ENCODE measurements around the gene KDM7A. TPM values are rescaled to one million over a fixed set of nuclear protein-coding genes. Genes with fewer than 3 reads are reported as not detected.

KDM7A gene
- total RNA-seq, 1 experiment from 2014 or later, result 6.6 TPM

DNA sequence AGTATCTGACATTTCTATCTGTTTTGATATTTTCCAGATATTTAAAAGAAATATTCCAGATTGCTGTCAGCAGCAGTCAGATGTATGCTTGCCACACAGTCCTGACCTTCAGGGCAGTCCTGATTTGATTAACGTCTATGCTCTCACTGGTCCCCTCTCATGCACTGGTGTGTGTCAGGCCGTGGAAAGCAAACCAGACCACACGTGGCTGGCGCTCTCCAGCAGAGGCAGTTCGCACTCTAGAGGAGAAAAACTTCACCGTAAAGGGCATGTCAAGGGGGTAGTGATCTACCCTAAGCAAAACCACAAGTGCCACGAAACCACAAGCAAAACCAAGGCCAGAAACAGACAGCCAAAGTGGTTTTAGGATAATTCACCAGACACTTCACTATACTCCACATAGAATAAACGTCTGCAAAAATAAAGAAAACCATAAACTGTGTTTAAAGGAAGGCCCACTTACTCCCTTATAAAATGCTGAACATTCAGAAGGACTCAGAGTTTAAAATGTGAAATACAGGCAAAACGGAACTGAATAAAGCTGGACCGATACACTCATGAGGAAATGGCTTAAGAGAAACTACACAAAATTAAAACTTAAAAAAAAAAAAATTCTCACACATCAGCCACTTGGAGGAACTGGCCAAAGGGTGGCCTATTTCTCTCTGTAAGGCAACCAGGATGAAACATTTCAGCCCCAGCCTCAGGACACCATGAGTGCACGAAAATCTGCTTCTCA is 140.4 kb downstream of the KDM7A start:
- no peak overlapping the region for H4K91ac ChIP-seq (ENCODE audit: insufficient read length, low read depth, low read length)
- H3K4me2 ChIP-seq (ENCODE audit: insufficient read depth, insufficient read length, low read length), result no peak overlapping the region
- H3K9me3 ChIP-seq (ENCODE audit: control insufficient read depth, low read depth, low read length), result no peaks in the 10 kb centered on the region
- no peaks in the 10 kb centered on the region for H3K23me2 ChIP-seq (ENCODE audit: insufficient read length, low read depth, low read length, poor library complexity, severe bottlenecking)
- H3K4me1 ChIP-seq (ENCODE audit: insufficient read depth, low read length), result no peaks in the 10 kb centered on the region
- DNase-seq, result no peak
- no peak overlapping the region for H3T11ph ChIP-seq (ENCODE audit: low read length)
- H3K9ac ChIP-seq (ENCODE audit: extremely low read depth, insufficient read length, low read length), result no peak overlapping the region
- H3K27me3 ChIP-seq (ENCODE audit: insufficient read depth, low read length), result no peaks in the 10 kb centered on the region
- H3K36me3 Mint-ChIP-seq (ENCODE audit: insufficient read depth in 1 of 3, low read depth in 3 of 3), result peaks cover 0 to 19% (median 0%) of the 10 kb centered on the region in 3 experiments; a peak in 2 of 7 replicates
- H4K20me1 ChIP-seq (ENCODE audit: control insufficient read depth, insufficient read depth, insufficient read length), result no peaks in the 10 kb centered on the region
- no peak overlapping the region for H3K14ac ChIP-seq (ENCODE audit: insufficient read depth, low read length)
- H2BK120ac ChIP-seq (ENCODE audit: low read depth, low read length, poor library complexity, severe bottlenecking), result no peak overlapping the region
- no peak overlapping the region for H2BK15ac ChIP-seq (ENCODE audit: low read depth, low read length)
- H2BK5ac ChIP-seq (ENCODE audit: insufficient read length, low read length), result no peak overlapping the region
- no peak overlapping the region for H3K56ac ChIP-seq (ENCODE audit: insufficient read length, low read depth, low read length)
- H3K27ac ChIP-seq (ENCODE audit: insufficient read length, low read depth, low read length), result no peak overlapping the region
- H2AK5ac ChIP-seq (ENCODE audit: insufficient read length, low read length), result no peak overlapping the region
- H2BK20ac ChIP-seq (ENCODE audit: low read depth, low read length, poor library complexity, severe bottlenecking), result no peak overlapping the region
- no peak overlapping the region for H3K18ac ChIP-seq (ENCODE audit: insufficient read length, low read depth, low read length)
- H4K8ac ChIP-seq (replicated peaks; ENCODE audit: insufficient read length, low read depth, low read length), result no peak overlapping the region
- no peaks in the 10 kb centered on the region for H3K4me1 Mint-ChIP-seq
- H3K4ac ChIP-seq (ENCODE audit: low read depth, low read length), result no peak overlapping the region
- H3K23ac ChIP-seq (ENCODE audit: insufficient read length, low read depth, low read length), result no peak overlapping the region
- H2BK12ac ChIP-seq (ENCODE audit: insufficient read length, low read depth, low read length), result no peak overlapping the region
- no CpG with 5 or more reads among the region's 11 CpGs for WGBS (ENCODE audit: extremely low coverage, insufficient read length, low lambda C conversion rate)
- no peak overlapping the region for H4K5ac ChIP-seq (ENCODE audit: insufficient read length, low read depth, low read length)
- H3K79me1 ChIP-seq (ENCODE audit: insufficient read depth, low read depth, low read length, poor library complexity, severe bottlenecking), result no peaks in the 10 kb centered on the region
- H3K4me3 Mint-ChIP-seq, result no peak overlapping the region
- no peak overlapping the region for H2AFZ ChIP-seq (ENCODE audit: low read length)
- H3K79me2 ChIP-seq (ENCODE audit: insufficient read depth, low read length), result no peaks in the 10 kb centered on the region
- no peak overlapping the region for H3K27ac Mint-ChIP-seq
- H3K27me3 Mint-ChIP-seq (ENCODE audit: low read depth), result no peaks in the 10 kb centered on the region
- TF ChIP-seq CTCF (conservative IDR thresholded peaks at IDR 0.05), result no peak
- no peaks in the 10 kb centered on the region for H3K9me3 Mint-ChIP-seq

All from H9 (cell line).